NB4 (cell line): ENCODE measurements around the gene HOXC6.

Experiments
- POLR2A ChIP-seq: IDR thresholded peaks from 2 replicates; pipeline ENCODE4 v1.6.1; 2011; ENCODE audit warnings: mild to moderate bottlenecking; ENCODE audit not compliant: insufficient read length; ENCODE audit errors: extremely low read depth
- TF ChIP-seq, protein P1 (sequence below): IDR thresholded peaks from one replicate; pipeline ENCODE4 v1.5.1; 2012; ENCODE audit warnings: low read depth, low read length

DNA sequence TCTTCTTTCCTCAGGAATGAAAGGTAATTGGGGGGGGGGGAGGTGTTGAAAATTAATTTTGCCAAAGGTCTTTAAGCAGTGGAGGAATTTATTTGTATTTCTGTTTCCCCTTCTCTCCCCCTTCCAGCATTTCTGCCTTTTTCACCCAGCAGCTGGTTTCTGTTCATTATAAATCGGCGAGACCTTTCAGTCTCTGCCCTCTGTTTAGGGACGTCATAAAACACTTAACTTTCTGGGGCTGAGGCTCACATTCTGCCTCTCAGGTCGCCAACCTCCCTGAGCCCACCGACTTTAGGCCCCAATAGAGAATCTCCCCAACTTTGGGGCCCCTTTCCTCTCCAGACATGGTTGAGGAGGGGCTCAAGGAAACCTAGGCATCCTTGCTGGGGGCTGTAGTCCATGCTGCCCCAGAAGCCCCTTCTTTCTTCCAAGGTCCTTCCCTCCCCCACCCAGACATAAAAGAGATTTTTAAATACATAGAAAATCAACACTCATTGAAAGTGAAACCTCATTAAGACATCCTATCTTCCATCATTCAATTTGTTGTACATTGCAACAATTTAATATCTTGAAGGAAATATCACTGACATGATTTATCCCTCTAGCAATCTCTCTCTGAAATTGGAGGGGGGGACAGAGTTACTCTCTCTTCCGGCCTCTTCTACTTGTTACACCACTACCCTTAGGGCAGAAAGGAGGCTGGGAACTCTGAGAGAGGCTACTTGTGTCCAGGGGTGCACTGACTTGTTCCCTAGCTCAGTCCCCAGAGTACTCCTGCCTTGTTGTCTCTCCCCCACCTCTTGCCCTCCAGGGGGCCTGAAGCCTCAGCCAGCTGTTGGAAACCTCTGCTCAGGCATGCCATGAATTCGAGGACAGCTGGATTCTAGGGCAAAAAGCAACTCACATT, 2.5 kb upstream of the HOXC6 start:
- TF ChIP-seq, protein P1, sequence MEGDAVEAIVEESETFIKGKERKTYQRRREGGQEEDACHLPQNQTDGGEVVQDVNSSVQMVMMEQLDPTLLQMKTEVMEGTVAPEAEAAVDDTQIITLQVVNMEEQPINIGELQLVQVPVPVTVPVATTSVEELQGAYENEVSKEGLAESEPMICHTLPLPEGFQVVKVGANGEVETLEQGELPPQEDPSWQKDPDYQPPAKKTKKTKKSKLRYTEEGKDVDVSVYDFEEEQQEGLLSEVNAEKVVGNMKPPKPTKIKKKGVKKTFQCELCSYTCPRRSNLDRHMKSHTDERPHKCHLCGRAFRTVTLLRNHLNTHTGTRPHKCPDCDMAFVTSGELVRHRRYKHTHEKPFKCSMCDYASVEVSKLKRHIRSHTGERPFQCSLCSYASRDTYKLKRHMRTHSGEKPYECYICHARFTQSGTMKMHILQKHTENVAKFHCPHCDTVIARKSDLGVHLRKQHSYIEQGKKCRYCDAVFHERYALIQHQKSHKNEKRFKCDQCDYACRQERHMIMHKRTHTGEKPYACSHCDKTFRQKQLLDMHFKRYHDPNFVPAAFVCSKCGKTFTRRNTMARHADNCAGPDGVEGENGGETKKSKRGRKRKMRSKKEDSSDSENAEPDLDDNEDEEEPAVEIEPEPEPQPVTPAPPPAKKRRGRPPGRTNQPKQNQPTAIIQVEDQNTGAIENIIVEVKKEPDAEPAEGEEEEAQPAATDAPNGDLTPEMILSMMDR: no peak
- no peak for TF ChIP-seq POLR2A
